Daoy (cell line): Measurements from ENCODE around the gene MAP3K4. TPM values are rescaled to one million over a fixed set of nuclear protein-coding genes. Genes with fewer than 3 reads are reported as not detected.
A peak's percentile ranks its signal among the peaks of the same experiment; 100 is the strongest.

Experiments used
- DNase-seq: peaks from one replicate; pipeline ENCODE4 v3.0.0-alpha.2; 2015; ENCODE audit warnings: low read depth
- total RNA-seq: library from RNA; depleted of rRNA; stranded (reverse); fragments of >200 nt; shearing (Covaris generic); gene quantifications from 2 replicates; pipeline ENCODE4 v1.2.3, GENCODE V29; 2014; rRNA removed

MAP3K4 gene, protein sequence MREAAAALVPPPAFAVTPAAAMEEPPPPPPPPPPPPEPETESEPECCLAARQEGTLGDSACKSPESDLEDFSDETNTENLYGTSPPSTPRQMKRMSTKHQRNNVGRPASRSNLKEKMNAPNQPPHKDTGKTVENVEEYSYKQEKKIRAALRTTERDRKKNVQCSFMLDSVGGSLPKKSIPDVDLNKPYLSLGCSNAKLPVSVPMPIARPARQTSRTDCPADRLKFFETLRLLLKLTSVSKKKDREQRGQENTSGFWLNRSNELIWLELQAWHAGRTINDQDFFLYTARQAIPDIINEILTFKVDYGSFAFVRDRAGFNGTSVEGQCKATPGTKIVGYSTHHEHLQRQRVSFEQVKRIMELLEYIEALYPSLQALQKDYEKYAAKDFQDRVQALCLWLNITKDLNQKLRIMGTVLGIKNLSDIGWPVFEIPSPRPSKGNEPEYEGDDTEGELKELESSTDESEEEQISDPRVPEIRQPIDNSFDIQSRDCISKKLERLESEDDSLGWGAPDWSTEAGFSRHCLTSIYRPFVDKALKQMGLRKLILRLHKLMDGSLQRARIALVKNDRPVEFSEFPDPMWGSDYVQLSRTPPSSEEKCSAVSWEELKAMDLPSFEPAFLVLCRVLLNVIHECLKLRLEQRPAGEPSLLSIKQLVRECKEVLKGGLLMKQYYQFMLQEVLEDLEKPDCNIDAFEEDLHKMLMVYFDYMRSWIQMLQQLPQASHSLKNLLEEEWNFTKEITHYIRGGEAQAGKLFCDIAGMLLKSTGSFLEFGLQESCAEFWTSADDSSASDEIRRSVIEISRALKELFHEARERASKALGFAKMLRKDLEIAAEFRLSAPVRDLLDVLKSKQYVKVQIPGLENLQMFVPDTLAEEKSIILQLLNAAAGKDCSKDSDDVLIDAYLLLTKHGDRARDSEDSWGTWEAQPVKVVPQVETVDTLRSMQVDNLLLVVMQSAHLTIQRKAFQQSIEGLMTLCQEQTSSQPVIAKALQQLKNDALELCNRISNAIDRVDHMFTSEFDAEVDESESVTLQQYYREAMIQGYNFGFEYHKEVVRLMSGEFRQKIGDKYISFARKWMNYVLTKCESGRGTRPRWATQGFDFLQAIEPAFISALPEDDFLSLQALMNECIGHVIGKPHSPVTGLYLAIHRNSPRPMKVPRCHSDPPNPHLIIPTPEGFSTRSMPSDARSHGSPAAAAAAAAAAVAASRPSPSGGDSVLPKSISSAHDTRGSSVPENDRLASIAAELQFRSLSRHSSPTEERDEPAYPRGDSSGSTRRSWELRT (N-terminal part only)
- 49.7 and 87.2 TPM in 2 replicates for total RNA-seq

DNA sequence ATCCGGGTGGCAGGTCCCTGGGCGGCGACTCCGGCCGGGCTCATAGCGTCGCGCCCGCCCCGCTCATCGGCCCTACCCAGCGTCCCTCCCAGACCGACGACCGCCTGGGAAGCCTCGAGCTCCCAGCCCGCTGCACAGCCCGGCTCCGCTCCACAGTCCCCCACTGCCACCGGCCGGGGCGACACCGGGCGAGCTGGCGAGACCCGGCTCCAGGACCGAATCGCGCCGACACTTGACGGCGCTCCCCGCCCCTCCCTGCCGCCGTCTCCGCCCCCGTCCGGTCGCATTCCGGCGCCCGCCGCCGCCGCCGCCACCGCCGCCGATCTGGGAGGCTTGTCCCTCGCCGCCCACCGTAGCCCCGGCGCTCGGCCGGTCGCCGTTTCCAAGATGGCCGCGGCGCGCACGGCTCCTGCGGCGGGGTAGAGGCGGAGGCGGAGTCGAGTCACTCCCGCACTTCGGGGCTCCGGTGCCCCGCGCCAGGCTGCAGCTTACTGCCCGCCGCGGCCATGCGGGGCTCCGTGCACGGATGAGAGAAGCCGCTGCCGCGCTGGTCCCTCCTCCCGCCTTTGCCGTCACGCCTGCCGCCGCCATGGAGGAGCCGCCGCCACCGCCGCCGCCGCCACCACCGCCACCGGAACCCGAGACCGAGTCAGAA lies at the start of gene MAP3K4:
Gene MAP3K4 (plus strand): TSS at position 364 of the 655 bp plus-strand sequence. CDS start 163 bp downstream, at position 527.
- peak; percentile 94 for DNase-seq

DNA sequence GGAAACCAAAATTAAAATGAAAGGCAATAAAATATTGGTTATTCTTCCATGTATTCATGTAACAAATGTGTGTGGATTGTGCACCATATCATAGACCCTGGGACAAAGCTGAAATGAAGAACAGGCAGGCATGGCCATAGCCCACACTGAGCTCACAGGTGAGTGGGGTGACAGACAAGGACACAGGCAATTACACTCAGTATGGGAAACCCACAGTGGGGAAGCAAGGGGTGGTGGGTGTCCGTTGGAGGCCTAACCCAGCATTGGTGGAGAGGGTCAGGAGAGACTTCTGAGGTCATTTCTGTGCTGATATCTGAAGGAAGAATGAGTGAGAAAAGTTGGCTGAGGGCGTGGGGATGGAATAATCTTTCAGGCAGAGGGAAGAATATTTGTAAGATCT lies 47.6 kb upstream of the MAP3K4 start:
- no peak for DNase-seq

GRCh38 chr6:160945516-160946177 lies 45.9 kb upstream of the MAP3K4 start:
- DNase-seq, result no peak

GRCh38 chr6:160949531-160949930 lies 42.0 kb upstream of the MAP3K4 start:
- no peak for DNase-seq

DNA sequence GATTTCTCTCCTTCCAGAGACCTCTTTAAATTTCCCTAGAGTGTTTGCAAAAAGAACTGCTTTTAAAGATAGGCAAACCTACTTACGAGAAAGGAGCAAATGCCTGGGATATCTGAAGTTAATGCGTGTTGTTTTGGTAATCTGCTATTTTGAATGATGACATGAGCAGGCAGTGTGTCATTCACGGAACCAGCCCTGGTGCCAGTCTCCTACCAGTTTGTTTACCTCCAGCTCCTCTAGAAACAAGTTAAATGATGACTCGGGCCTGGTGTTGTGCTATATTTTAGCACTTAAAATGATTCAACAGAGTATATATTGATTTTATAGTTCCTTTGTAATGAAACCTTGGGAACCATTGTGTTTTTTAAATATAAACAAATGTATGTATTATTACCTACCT lies 41.1 kb upstream of the MAP3K4 start:
- peak; percentile 23 for DNase-seq

DNA sequence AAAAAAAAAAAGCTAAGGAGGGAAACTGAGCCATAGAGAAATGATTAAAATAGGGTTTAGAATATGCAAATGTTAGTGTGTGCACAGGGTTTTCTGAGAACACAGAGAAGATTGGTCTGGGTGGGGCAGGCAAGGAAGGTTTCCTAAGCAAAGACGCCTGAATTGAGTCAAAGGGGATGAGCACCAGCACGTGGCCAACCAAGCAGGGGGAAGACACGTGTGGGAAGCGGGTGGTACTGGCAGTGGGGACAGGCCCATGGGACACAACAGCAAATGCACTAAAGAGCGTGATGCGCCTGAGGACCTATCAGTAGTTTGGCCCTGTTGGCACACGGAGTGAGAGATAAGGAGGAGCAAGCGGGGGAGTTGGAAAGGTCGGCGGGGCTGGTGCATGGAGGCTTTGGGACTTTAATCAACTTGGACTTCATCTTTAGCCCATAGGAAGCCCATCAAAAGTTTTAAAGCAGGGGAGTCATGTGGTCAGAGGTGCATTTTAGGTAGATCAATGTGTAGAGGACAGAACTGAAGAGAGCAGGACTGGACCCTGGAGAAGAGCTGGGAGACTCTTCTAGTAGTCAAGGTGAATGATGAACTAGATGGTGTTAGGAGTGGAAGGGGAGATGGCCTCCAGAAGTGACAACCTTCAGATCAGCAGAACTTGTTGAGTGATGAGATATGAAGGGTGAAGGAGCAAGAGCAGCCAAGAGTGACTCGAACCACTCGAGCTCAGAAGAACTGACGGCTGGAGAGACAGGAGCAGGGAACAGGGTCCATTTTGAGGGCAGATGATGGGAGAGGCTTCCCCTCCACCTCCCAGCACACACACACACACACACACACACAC lies 40.2 kb upstream of the MAP3K4 start:
- DNase-seq, result no peak

- no peak for DNase-seq
Measured at GRCh38 chr6:160952633-160953281, 38.8 kb upstream of the MAP3K4 start.

GRCh38 chr6:160955508-160956295 lies 35.9 kb upstream of the MAP3K4 start:
- DNase-seq, result no peak

DNA sequence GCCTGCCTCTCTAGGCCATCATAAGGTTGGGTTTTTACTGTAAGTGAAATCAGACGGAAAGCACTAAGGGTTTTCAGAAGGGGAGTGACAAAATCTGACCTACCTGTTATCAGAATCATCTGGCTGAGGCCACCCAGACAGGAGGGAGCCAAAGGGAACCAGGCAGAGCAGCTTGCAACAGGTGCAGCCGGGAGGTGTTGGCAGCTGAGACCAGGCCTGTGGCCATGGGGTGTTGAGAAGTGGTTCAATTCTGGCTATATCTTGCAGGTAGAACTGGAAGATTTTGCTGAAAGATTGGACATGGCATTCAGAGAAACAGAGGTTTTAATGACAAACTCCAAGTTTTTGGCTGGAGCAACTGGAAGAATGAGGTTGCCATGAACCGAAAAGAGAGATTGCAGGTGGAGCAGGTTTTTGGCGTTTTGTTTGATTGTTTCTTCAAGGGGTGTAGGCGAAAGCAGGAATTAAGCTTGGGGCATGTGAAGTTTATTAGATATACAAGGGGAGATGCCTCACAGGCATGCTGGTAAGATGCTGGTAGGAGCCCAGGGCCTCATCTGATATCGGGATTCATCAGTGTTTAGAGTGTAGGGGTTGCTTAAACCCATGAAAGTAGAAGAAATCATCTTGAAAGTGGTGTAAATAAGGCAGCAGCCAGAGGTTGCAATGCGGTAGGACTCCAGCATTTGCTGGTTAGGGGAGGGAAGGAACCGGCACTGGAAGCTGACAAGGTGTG lies 35.1 kb upstream of the MAP3K4 start:
- DNase-seq, result no peak

GRCh38 chr6:160959726-160960435 lies 31.7 kb upstream of the MAP3K4 start:
- no peak for DNase-seq

- DNase-seq, result no peak
Measured at GRCh38 chr6:160960839-160961238, 30.7 kb upstream of the MAP3K4 start.

DNA sequence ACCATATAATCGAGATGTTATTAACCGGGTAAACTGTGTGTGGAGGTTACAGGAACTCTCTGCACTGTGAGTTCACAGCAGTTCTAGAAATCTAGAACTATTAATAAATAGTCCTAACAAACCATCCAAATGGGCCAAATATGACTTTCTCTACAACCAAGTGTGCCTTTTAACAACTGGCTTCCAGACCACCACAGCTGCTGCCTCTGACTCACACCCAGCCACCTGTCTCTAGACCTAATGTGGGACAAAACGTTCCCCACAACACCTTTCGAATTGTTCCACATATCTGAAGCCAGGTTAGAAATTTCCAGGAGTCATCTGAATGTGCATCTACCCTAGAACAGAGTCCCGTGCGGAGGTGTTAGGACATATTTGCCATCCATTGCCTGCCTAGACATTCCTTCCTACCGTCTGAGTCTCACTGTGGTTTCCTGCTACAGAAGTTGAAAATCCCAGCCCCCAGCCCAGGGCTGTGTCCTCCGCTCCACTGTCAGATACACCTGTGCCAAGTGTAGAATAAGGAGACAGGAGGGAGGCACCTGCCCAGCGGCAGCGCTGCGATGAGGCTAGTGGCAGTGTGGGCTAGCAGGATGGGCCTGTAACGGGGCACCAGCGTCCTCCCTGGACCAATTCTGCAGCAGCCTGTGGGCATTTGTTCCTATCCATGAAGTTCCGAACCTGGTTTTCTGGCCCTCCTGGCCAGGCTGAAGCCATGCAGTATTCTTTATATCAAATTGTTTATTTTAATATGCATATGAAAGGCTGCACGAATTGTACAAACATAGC lies 28.5 kb upstream of the MAP3K4 start:
- no peak for DNase-seq

- DNase-seq, result no peak
Measured at GRCh38 chr6:160963651-160964050, 27.9 kb upstream of the MAP3K4 start.

DNA sequence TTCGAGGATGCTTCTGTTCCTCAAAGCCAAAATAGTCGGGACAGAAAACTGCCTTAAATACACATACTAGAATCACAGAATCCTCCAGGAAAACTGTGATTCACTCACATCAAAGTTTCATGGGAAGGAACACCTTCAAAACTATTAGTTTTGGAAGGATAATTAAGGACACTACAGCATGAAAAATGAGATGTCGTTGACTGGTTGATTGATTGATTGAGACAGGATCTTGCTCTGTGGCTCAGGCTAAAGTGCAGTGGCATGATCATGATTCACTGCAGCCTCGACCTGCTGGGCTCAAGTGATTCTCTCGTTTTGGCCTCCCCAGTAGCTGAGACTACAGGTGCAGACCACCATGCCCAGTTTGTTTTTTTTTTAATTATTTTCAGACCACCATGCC lies 25.7 kb upstream of the MAP3K4 start:
- no peak for DNase-seq

GRCh38 chr6:160966493-160967229 lies 24.9 kb upstream of the MAP3K4 start:
- no peak for DNase-seq

DNA sequence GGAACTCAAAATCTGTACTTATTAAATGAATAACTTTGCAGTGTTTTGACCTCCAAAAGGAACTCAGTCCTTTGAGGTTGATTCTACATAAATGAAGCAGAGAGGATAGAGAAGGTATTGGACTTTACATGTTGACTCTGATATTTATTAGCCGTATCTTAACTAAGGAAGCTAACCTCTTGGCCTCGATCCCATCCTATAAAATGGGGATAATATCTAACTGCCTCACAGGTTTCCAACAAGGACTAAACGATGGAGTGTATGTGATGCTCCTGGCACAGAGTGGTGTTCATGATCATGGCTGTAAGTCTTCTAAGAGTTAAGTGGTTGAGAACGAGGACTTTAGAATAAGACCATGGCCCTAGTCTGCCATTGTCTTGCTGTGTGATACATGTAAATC lies 24.2 kb upstream of the MAP3K4 start:
- DNase-seq, result no peak
